ACC112 (cell line): ENCODE measurements around the gene OCA2.

Experiments
- H2AFZ ChIP-seq: fragments of 200-600 bp; sonication (generic); one replicate; pipeline ENCODE4 v1.6.0; 2017; ENCODE audit warnings: antibody characterized with exemption, low read length; ENCODE audit not compliant: unreplicated experiment
- H3K27ac ChIP-seq: fragments of 200-600 bp; sonication (generic); 2 replicates; pipeline ENCODE4 v1.5.1; 2014; ENCODE audit warnings: low read depth, mild to moderate bottlenecking, antibody characterized with exemption, low read length, moderate library complexity
- H3K27me3 ChIP-seq: fragments of 200-600 bp; sonication (generic); 2 replicates; pipeline ENCODE4 v1.6.1; 2014; ENCODE audit warnings: mild to moderate bottlenecking, antibody characterized with exemption, low read length, moderate library complexity, mixed read lengths; ENCODE audit not compliant: insufficient read depth
- H3K36me3 ChIP-seq: fragments of 200-600 bp; sonication (generic); 2 replicates; pipeline ENCODE4 v1.6.1; 2016; ENCODE audit warnings: mild to moderate bottlenecking, antibody characterized with exemption, low read length, moderate library complexity, mixed read lengths; ENCODE audit not compliant: insufficient read depth
- H3K4me1 ChIP-seq: fragments of 200-600 bp; sonication (generic); one replicate; pipeline ENCODE4 v1.6.1; 2016; ENCODE audit warnings: low read length, mixed read lengths; ENCODE audit not compliant: insufficient read depth, unreplicated experiment, control insufficient read depth
- H3K4me3 ChIP-seq: fragments of 200-600 bp; sonication (generic); 2 replicates; pipeline ENCODE4 v1.5.1; 2014; ENCODE audit warnings: mild to moderate bottlenecking, low read depth, low read length
- H3K79me2 ChIP-seq: fragments of 200-600 bp; sonication (generic); one replicate; pipeline ENCODE4 v1.6.0; 2016; ENCODE audit warnings: low read length; ENCODE audit not compliant: control insufficient read depth, unreplicated experiment, insufficient read depth

The OCA2 gene

DNA sequence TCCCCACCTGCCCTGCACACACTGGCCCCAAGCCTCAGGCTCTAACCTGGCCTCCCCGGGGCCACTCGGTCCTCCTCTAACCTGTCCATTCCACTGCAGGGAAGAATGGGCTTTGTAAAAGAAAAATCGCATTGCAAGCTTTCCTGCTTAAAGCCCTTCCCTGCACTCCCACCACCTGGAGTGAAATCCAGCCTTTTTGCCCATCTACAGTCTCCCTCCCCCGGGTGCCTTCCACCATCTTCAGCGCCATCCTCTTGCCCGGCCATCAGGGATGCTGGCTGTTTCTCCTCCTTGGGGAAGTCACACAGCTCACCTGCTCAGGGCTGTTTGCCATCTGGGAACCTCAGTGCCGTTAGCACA, 266.9 kb downstream of the OCA2 start:
- Histone ChIP-seq H3K27me3 (no peaks in the 10 kb centered on the region), H2AFZ (no peak overlapping the region), H3K4me1 (no peaks in the 10 kb centered on the region), H3K4me3 (no peak overlapping the region), H3K79me2 (no peaks in the 10 kb centered on the region), H3K36me3 (no peaks in the 10 kb centered on the region), H3K27ac (no peak overlapping the region)

DNA sequence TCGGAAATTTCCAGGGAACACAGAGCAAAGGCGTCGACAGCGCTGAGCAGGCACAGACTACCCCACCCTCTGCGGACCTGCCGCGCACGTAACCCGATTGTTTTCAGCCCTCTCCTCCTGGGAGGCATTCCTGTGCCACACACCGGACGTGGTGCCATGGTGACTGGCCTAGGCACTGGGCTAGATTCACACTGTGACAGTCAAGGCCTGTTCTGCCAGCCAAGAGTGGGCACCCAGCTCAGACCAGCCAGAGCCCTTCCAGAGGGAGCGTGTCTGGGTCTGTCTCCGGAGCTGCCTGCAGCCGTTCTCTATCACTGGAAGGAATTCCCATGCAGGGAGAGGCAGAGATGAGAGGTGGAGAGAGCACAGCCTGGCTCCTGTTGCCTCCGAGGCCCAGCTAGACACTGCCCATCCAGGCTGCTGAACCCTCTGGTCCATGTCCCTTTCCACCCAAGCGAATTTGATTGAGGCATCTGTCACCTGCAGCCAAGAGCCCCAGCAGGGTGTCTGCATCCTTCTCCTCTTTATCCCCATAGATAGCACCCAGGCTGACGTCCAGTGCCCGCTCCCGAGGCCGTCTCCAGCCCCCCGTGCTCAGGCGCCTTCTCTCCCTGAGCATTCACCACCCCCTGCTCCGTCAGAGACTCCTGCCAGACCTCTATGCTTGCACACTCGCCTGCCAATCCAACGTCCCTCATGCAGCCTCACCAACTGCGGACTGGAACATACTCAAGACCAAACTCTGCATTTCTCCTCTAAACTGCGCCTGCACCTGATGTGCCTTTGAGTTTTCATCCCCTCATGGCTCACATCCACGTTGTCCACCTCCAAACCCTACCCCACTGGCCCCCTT, 267.5 kb downstream of the OCA2 start:
- Histone ChIP-seq H3K79me2 (no peaks in the 10 kb centered on the region), H3K27ac (no peak overlapping the region), H3K27me3 (no peaks in the 10 kb centered on the region), H3K4me3 (no peak overlapping the region), H2AFZ (no peak overlapping the region), H3K36me3 (no peaks in the 10 kb centered on the region), H3K4me1 (no peaks in the 10 kb centered on the region)

DNA sequence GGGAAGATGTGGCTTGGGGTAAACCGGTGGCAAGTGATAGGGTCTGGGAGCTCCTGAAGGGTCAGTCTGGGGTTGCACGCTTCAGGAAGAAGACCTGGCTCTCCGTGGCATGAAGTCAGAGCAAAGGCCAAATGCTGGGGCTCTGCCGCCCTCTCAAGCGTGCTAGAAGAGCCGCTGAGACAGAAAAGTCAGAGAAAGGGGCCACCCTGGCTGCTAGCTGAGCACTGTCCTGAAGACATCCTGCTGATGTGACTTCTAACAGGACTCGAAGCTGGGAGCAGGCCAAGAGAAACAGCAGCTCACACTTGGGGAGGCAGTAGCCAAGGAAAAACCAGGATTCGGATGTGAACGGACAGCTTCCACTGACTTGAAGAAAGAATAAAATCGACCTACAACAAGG, 270.4 kb downstream of the OCA2 start:
- Histone ChIP-seq H3K27me3 (no peaks in the 10 kb centered on the region), H2AFZ (no peak overlapping the region), H3K4me1 (no peaks in the 10 kb centered on the region), H3K79me2 (no peaks in the 10 kb centered on the region), H3K36me3 (no peaks in the 10 kb centered on the region), H3K27ac (no peak overlapping the region), H3K4me3 (no peak overlapping the region)

DNA sequence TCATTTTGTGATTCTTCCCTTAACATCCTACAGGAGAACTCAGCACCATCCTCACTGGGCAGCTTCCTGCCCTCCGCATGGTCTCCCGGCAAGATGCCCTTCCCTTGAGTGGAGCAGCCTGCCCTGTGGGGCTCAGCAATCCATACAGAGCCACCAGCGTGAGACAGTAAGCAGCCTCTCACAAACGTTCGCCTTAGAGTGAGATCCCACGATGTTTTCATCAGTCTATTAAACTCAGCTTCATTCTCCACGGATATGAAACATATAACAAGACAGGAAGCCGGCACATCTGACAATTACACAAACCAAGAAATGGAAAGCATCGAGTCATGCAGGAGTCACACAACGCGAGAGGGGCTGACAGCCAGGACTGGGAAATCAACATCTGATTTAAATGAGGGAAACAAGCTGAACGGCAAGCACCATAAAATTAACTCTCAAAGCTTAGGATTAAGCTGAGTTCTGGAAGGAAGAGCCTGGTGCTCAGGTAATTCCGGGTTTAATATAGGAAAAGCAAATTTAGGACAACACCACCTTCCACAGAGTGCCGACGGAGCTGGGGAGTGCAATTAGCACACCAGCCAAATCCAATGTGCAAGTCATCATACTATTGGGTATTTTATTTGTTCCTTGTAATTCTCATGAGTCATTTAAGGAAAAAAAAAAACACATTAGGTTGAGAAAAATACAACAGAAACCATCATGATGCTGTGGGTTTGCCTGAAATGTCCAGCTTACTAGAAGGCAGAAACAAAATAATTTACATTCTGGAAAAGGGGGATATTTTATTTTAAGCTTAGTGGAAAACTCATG, 272.0 kb downstream of the OCA2 start:
- Histone ChIP-seq H3K27ac (no peak overlapping the region), H3K27me3 (no peaks in the 10 kb centered on the region), H3K4me1 (no peaks in the 10 kb centered on the region), H3K36me3 (no peaks in the 10 kb centered on the region), H3K79me2 (no peaks in the 10 kb centered on the region), H2AFZ (no peak overlapping the region), H3K4me3 (no peak overlapping the region)

DNA sequence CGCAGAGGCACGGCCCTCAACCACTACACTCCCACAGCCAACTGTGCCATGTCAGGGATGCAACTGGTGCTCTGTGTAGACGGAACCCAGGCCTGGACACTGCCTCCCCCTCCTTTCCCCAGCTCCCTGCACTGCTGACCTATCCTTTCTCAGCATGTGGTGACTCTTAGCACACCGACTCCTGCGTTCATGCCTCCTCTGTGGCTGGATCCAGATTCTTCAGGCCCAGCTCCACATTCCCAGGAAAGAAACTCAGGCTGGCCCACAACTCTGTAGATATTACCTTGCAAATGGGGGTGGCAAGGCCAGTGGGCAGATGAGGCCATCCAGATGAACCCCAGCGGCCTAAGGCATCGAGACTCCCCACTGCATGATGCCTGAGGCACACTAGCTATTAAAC, 272.7 kb downstream of the OCA2 start:
- Histone ChIP-seq H3K27me3 (no peaks in the 10 kb centered on the region), H2AFZ (no peak overlapping the region), H3K4me1 (no peaks in the 10 kb centered on the region), H3K36me3 (no peaks in the 10 kb centered on the region), H3K4me3 (no peak overlapping the region), H3K27ac (no peak overlapping the region), H3K79me2 (no peaks in the 10 kb centered on the region)

DNA sequence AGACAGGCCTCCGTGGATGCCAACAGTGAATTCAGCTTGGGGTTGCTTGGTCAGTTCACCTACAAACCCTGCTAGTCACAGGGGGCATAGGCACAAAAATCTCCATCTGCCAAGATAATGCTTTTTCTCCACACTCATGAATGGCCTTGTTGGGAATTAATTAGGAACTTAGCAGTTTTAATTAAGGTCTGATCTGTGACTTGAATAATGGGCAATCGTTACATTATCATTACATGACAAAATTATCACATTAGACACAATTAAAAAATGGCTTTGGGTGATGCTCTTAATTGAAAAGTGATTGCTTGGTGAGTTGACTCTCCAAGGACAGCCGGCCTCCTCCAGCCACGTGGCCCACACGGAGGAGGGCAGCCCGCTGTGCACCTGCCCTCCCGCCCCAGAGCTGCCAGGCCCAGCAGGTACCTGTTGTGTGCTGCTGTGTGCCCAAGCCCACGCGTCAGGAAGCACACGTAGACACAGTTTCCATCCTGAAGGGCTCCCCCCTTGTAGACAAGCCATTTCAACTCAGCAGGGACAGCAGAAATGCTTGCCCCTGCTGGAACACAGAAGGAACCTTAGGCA, 274.2 kb downstream of the OCA2 start:
- Histone ChIP-seq H3K79me2 (no peaks in the 10 kb centered on the region), H3K27me3 (no peaks in the 10 kb centered on the region), H2AFZ (no peak overlapping the region), H3K4me3 (no peak overlapping the region), H3K36me3 (no peaks in the 10 kb centered on the region), H3K27ac (no peak overlapping the region), H3K4me1 (no peaks in the 10 kb centered on the region)

DNA sequence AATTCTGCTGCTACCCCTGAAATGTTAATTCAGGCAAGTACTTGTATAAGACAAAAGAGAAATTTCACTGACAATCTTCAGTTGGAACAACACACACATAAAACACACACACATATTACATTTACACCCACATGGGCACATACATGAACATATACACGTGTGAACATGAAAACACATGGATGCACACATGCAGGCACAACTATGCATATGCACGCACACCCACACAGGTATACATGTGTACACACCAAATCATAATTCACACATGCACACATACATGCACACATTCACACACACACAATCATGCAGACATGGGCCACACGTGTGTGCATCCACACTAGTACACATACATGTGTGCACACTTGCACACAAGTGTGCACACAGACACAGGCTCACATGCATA, 277.8 kb downstream of the OCA2 start:
- Histone ChIP-seq H3K79me2 (no peaks in the 10 kb centered on the region), H3K27ac (no peak overlapping the region), H3K4me1 (no peaks in the 10 kb centered on the region), H3K4me3 (no peak overlapping the region), H3K36me3 (no peaks in the 10 kb centered on the region), H3K27me3 (no peaks in the 10 kb centered on the region), H2AFZ (no peak overlapping the region)

DNA sequence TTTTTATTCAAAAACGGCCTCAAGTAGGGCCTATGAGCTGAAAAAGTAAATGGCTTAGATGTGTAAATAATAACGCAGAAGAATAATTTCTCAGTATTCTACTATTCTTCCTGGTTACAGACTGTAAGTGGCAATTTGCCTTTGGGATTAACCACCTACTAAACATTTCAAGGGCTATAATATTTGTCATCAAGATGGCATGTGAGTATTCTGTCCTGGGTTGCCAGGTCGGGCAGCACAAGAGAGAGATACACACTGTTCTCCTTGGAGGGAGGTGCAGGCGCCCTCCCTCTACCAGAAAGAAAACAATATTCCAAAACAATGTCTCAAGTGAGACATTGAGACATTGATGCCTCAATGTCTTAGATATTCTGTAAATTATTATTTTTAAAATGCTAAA, 278.4 kb downstream of the OCA2 start:
- no peaks in the 10 kb centered on the region for H3K79me2 ChIP-seq
- no peak overlapping the region for H3K27ac ChIP-seq
- no peak overlapping the region for H3K4me3 ChIP-seq
- no peak overlapping the region for H2AFZ ChIP-seq
- no peaks in the 10 kb centered on the region for H3K4me1 ChIP-seq
- no peaks in the 10 kb centered on the region for H3K36me3 ChIP-seq
- no peaks in the 10 kb centered on the region for H3K27me3 ChIP-seq

DNA sequence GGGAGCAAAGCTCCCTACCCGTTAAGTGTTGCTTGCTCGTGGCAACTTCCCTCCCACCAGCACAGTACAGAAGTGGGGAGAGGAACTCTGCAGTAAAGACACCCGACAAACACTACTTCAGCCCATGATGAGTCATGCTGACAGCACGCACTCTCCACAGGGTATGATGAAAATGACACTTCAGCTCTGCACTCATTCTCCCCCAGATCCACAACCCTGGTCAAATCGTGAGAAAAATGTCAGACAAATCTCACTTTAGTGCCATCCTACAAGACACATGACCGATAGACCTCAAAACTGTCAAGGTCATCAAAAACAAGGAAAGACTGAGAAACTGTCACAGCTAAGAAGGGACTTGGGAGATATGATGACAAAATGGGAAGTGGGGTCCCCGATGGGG, 278.9 kb downstream of the OCA2 start:
- no peaks in the 10 kb centered on the region for H3K36me3 ChIP-seq
- H3K79me2 ChIP-seq = no peaks in the 10 kb centered on the region
- no peak overlapping the region for H2AFZ ChIP-seq
- H3K27ac ChIP-seq = no peak overlapping the region
- no peak overlapping the region for H3K4me3 ChIP-seq
- H3K27me3 ChIP-seq = no peaks in the 10 kb centered on the region
- no peaks in the 10 kb centered on the region for H3K4me1 ChIP-seq

DNA sequence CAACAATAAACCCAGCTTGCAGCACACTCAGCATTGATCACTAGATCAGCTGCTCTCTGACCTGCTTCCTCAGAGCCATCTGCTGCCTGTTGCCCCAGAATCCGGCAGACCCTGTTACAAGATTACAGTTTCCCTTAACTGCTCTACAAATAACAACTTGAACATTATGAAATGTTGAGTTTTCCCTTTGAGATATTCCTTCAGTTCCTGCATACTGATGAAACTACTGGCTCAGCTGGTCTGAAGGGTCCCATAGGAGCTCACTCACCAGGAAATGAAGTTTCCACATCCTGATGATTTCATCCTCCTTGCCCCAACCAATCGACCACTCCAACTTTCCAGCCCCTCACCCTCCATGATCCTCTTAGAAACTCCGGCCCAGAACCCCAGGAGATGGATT, 281.9 kb downstream of the OCA2 start:
- no peak overlapping the region for H3K27ac ChIP-seq
- no peaks in the 10 kb centered on the region for H3K27me3 ChIP-seq
- H3K79me2 ChIP-seq = no peaks in the 10 kb centered on the region
- no peak overlapping the region for H3K4me3 ChIP-seq
- H3K4me1 ChIP-seq = no peaks in the 10 kb centered on the region
- no peaks in the 10 kb centered on the region for H3K36me3 ChIP-seq
- no peak overlapping the region for H2AFZ ChIP-seq
